ENCODE data around the gene PACS1.
"Not testable (repeated sequence)": the region's sequence is repeated elsewhere in the genome, so short reads cannot be mapped to it uniquely, and the experiment has no call there.

PACS1 gene

DNA sequence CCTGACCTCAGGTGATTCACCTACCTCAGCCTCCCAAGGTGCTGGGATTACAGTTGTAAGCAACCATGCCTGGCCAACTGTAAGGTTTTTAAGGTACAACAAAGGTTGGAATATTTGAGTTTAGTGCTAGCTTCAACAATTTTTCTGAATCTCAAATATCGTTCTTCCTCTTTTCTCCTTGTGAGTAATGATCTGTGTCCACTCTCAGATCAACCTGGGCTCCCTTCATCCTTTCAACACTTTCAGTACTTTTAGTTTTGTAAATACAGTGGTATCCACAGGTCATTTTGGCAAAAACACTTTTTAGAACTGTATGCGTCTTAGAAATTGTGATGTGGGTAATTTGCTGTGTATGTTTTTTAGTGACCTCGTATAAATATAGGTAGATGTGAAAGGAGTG, 7.9 kb downstream of the PACS1 start:
- no peak for DNase-seq

DNA sequence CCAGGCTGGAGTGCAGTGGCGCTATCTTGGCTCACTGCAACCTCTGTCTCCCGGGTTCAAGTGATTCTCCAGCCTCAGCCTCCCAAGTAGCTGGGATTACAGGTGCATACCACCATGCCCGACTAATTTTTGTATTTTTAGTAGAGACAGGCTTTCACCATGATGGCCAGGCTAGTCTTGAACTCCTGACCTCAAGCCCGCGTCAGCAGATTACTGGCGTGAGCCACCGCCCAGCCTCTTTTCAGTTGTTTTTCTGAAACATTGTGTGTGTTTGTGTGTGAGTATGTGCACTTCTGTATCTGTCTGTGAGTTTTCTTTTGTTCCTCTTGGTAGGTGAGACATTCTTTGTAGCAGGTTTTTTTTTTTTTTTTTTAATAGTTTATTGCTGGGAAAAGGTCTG, 8.9 kb downstream of the PACS1 start:
- not testable (repeated sequence) for DNase-seq

DNA sequence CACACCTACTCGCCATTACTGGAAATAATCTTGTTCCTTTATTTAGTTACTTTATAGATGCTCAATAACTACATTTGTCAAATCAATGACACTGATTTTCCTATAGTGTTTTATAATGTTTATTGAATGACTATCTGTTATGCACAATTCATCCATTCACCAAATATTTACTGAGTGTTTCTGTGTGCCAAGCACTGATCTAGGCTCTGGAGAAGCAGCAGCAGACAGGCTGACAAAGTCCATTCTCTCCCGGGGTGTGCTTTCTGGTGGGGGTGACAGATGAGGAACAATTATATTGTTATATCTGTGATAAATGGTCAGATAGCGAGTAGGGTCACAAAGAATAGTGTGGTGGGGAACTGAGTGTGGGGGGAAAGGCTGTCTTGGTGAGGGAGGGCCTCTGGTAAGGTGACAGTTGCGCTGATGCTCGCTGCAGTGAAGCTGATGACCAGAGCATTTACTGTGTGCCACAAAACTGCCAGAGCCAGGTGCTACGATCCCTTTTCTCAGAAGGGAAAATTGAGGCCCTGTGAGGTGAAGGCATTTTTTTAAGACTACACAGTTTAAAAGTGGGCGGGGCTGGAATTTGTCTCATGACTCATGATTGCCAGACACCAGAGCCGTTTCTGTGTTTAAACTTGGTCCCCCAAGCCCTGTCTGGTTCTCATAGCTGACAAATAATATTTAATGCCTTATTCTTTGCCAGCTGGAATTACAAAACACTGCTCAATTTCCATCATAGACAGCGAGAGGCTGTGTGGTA, 10.2 kb downstream of the PACS1 start:
- DNase-seq = peak; percentile 59

DNA sequence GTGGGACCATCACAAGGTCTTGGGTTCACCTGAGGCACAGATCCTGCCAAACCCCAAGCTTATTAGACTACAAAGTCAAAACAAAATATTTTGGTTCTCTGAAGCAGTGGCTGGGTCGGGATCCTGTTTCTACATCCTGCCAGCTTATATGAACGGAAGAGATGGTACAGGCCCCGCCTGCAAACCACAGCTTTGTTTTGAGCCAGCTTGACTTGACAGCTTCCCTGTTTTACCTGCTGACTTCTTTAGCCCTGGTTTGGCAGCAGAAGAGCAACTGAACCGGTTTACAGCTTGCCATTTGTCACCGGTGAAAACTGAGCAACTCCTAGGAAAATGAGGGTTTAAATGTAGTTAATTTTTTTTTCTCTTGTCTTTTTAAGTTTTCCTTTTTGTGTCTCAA, 11.4 kb downstream of the PACS1 start:
- peak; percentile 79 for DNase-seq

DNA sequence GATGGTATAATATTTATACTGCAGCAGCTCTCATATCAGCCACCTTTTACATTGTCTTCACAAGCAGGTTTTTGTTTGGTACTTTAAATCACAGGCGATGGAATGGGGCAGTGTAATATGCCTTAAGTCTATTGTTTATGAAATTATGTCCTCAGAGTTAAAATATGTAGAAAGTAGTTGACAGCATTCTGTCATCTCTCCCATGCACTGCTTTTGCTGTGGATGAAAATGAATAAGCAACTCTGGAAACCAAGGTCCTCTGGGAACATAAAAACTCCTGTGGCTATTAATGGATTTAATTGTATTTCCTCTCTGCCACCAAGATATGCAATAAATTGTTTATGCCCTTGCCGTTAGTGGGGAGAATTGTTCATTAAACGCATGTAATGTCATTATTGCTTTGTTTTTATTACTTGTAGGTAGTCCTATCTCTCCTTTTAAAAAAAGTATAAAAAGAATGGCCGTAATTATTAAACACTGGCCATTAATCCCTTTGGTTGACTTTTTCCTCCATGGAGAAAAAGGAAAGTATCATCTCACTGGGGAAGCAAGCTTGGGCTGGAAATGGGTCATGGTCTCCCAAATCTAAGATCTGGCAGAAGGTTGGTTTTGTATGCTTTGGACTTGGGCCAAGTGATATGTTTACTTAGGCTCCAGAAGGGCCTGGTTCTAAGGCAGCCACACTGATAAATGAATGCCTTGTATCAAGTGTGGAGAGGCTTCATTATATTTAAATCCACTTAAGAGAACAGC, 13.1 kb downstream of the PACS1 start:
- DNase-seq = no peak

DNA sequence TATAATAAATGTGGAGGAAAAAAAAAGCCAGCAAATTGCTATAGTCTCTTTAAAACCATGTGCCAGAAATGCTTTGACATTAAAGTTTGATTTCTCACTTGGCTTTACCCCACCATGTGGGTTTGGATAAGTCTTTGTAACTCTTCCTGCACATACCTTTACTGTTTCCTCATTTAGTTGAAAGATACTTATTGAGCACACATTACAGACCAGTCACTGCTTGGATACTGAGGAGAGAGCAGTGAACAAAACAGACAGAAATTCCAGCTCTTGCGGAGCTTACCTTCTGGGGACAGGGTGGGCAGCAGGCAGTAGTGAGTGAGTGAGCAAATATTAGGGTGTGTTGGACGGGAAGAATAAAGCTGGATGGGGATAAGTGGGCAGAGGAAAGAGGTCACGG, 13.7 kb downstream of the PACS1 start:
- no peak for DNase-seq

DNA sequence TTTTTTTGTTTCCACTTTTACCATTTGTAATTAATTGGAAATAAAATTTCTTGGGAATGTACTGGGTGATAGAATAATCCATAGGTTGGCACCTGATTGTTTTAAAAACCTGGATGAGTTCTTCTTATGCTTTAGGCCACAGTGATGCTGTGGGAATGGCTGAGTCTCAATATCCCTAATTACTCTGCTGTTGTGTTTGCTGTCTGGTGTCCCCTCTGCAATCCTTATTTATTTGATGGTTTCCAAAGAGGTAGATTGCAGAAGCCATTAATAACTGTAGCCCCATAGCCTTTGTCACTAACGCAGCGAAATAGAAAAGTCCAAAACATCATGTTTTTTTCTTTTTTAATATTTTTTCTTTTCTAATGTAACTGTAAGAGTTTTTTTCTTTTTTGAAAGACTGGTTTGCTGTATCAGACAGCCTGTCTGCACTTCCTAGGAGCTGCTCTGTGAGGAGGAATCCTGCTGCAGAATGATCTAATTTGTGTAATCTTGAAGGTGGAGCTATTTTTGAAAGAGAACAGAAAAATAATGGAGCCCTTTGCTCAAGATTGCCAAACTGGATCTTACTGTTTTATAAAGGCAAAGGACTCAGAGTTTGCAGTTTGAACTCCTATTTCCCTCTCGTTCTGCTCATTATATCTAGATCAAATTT, 14.9 kb downstream of the PACS1 start:
- DNase-seq = no peak

DNA sequence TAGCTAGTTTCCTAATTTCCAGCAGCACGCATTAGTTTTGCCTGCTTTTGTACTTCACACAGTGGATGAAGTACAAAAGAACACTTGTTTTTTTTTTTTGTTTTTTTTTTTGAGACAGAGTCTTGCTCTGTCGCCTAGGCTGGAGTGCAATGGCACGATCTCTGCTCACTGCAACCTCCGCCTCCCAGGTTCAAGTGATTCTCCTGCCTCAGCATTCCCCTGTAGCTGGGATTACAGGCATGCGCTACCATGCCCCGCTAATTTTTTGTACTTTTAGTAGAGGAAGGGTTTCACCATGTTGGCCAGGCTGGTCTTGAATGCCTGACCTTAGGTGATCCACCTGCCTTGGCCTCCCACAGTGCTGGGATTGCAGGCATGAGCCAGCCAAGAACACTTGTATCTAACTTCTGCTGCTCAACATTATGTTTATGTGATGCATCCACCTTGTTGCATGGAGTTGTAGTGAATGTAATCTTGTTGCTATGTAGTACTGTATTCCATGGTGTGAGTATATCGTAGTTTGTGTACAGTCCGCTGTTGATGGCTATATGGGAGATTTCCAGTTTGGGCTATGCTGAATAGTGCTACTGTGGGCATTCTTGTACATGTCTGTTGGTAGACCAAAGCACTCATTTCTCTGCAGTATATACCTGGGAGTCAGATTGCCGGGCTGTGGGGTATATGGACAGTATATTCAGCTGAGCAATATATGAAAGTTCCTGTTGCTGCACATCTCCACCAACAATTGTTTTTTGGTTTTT, 17.3 kb downstream of the PACS1 start:
- no peak for DNase-seq

DNA sequence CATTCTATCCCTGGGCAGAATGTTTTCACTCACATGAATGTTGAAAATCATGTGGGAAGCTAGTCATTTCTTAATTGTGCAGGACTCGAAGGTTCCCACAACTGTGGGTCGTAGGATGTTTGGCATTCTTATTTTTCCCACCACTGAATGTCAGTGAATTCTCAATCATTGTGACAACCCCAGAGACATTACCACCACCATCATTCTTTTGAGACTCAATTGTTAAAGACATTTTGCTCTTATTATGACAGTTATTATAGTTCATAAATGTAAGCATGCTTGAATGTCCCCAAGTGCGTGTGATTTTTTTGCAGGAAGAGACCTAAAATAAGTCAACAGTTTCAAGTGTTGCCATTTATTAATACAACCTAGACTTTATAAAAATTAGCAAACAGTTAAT, 19.0 kb downstream of the PACS1 start:
- DNase-seq = no peak

DNA sequence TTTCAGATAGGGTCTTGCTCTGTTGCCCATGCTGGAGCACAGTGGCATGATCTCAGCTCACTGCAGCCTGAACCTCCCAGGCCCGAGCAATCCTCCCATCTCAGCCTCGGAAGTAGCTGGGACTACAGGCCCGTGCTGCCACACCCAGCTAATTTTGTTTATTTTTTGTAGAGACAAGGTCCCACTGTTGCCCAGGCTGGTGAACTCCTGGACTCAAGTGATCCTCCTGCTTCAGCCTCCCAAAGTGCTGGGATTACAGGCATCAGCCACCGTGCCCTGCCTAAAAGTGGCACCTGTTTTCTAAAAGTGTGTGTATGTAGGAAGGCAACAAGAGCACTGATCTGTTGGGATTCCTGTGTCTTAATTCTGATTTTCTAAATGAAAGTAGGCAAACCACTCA, 20.2 kb downstream of the PACS1 start:
- no peak for DNase-seq

DNA sequence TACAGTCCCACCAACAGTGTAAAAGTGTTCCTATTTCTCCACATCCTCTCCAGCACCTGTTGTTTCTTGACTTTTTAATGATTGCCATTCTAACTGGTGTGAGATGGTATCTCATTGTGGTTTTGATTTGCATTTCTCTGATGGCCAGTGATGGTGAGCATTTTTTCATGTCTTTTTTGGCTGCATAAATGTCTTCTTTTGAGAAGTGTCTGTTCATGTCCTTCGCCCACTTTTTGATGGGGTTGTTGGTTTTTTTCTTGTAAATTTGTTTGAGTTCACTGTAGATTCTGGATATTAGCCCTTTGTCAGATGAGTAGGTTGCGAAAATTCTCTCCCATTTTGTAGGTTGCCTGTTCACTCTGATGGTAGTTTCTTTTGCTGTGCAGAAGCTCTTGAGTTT, 22.1 kb downstream of the PACS1 start:
- not testable (repeated sequence) for DNase-seq

DNA sequence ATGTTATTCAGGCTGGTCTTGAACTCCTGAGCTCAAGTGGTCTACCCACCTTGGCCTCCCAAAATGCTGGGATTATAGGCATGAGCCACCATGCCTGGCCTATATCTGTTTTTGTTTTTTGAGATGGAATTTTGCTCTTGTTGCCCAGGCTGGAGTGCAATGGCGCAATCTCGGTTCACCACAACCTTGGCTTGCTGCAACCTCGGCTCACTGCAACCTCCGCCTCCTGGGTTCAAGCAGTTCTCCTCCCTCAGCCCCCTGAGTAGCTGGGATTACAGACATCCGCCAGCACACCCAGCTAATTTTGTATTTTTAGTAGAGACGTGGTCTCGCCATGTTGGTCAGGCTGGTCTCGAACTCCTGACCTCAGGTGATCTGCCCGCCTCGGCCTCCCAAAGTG, 29.7 kb downstream of the PACS1 start:
- DNase-seq = not testable (repeated sequence)

DNA sequence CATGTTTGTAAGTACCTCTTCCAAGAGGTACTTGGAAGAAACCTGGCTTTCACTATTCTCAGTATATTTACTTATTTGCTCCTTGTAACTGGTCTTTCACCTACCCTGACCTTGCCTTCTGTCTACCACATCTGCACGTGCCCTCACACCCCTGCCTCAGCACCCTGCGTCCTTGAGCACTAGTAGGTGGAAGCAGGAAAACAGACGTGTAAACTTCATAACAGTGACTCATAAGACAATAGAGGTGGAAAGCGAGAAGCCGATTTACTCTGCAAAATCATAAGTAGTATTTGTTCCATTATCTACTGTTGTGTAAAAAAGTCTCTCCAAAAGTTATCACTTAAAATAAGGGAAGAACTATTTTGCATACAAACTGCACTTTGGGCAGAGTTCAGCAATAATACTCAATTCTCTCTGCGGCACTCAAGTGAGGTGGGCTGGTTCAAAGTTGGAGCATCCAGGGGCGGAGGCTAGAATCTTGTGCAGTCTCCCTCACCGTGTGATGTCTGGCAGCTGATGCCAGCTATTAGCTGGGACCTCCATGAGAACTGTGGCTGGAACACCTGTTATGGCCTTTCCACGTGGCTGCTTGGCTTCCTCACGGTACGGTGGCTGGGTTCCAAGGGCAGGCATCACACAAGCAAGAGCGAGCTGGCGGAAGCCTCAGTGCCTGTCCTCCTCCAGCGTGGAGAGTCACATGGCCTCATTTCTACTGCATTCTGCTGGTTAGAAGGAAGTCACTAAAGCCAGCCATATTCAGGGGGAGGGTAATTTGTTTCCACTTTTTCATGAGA, 30.4 kb downstream of the PACS1 start:
- DNase-seq = peak; percentile 53

DNA sequence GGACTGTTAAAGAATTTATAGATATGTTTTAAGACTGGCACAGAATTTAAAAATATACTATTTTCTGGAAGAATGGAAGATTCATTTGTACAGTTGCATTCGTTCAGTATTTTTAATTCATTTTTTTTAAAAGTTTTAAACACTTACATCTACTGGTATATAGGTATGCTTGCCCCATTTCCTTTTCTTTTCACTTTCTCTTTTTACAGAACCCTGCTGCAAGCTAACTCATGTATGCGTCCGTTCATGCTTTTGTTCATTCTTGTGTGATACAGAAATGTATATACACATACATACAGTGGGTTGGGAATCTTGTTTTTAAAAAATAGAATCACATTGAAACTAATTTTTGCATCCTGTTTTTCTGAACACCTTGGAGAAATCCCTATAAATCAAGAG, 31.0 kb downstream of the PACS1 start:
- DNase-seq = no peak

DNA sequence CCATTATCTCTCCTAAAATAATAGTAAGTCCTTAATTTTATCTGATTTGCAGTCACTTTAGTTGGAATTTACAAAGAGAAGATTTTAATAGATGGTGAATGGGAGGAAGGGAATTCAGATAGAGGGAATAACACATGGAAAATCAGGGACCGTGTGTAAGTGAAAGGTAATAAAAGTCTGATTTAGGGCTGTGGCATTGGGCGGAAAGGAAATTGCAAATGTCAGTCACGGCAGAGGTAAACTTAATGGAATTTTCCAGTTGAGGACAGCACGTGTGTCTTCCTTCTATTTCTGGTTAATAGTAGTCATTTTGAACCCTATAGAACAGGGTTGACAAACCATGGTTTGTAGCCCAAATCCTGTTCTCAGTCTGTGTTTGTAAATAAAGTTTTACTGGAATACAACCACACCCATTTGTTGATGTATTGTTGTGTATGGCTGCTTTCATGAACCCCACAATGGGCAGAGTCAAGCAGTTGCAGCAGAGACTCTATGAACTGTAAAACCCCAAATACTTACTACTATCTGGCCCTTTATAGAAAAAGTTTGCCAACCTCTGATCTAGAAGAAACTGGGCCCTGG, 34.1 kb downstream of the PACS1 start:
- no peak for DNase-seq

DNA sequence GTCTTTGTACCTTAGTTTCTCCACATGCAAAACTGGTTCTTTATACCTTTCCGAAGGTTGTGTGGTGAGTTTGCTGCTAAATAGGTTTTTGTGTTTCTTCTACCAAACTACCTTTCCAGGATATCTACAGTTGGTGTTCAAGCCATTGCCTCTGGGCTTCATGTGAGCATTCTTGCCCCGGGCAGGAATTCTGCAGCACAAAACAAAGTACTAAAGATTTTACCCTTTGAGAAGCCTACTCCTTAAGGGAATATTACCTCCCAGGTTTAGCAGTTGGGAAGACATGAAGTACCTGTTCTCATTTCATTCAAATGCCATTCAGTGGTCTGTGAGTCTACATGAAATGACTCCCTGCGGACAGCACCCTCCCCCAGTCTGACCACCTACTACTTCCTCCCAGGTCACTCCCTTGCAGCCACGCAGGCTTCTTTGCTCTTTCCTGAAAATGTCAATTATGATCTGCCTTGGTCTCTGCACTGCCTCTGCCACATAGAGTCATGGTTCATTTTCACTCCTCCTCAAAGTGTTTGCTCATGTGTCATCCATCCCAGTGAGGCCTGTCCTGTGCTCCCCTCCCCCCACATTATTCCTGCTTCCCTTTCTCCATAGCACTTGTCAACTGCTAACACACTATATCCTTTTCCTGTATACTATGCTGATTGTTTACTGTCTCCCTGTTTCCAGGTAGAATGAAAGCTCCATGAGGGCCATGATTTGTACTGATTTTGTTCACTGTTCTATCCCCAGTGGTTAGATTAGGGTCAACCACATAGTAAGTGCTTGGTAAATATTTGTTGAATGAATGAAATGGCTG, 36.9 kb downstream of the PACS1 start:
- no peak for DNase-seq

DNA sequence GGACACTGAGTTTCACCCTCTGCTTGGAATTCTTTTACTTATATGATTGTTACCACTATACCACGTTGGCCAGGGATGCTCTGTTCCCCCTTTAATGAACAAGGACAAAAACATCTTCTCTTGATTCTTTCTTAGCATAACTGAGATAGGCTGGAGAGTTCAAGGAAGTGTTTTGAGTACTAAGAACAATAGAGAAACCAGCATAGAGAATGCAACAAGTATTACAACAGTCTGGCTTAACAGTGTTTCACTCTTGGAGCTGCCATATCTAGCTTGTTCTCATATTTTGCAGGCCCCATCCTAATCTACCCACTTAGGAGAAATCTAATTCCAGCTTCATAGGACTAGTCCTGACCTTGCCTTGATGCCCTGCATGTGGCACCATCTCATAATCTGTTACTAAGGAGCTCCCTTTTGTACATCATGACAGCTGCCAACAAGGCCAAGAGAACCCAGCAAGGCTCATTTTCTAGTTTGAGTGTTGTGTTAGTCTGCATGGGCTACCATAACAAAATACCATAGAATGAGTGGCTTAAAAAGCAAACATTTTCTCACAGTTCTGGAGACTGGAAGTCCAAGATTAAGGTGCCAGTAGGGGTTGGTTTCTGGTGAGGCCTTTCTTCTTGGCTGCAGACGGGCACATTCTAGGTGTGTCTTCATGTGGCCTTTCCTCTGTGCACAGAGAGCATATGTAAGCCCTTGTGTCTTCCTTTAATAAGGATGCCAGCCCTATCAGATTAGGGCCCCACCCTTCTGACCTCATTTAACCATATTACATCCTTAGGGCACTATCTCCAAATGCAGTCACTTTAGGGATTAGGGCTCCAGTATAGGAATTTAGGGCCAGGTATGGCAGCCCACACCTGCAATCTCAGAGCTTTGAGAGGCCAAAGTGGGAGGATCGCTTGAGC, 37.8 kb downstream of the PACS1 start:
- no peak for DNase-seq

DNA sequence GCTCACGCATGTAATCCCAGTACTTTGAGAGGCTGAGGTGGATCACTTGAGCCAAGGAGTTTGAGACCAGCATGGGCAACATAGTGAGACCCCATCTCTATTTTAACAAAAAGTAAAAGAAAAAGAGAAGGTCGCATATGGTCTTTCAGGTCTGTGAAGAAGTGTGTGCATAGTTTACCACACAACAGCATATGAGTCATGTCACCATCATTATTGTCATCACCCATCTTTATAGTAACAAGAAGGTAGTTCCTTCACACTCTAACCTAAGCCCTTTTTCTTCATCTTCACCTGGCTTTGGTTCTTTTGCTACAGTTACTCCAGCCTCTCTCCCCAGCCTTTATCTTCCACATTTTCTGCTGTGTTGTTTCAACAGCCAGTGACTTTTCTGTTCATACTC, 39.2 kb downstream of the PACS1 start:
- no peak for DNase-seq

DNA sequence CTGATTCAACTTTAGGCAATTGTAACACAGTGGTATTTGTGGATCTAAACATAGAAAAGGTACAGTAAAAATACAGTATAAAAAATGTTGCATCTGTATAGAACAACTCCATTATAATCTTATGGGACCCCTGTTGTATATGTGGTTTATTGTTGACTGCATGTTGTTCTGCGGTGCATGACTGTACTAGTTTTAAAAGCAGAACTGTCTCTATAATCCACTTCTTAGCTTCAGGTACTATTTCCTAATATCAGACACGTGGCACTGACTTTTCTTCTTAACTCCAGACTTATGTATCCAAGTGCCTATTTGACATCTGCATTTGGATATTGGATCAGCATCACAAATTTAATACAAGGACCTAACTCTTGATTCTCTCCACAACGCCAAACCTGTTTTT, 41.1 kb downstream of the PACS1 start:
- no peak for DNase-seq

DNA sequence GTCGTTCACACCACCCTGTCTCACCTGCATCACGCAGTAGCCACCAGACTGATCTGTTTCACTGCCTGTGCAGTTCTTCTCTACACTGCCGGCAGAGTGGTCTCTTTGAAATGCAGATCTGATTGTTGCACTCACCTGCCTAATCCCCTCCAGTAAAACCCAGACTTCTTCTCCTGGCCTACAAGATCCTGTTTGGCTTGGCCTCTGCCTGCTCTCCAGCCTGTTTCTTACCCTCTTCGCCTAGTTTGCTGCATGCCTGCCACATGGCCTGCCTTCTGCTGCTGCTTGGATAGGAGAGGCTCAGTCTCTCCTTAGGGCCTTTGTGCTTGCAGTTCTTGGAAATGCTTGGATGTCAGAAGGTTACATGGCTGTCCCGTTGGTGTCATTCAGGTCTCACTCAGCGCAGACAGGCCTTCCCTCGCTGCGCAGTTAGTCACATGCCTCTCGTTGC, 42.0 kb downstream of the PACS1 start:
- no peak for DNase-seq
